GM19395 (cell line): ENCODE results near the gene IPO7.
"Not testable (repeated sequence)": the region's sequence is repeated elsewhere in the genome, so short reads cannot be mapped to it uniquely, and the experiment has no call there.

Source experiments
- ATAC-seq: cut with Tn5 transposase; IDR thresholded peaks from one replicate; pipeline ENCODE4 v1.9.1; 2021; ENCODE audit warnings: mild to moderate bottlenecking, moderate library complexity; ENCODE audit not compliant: unreplicated experiment

Gene IPO7

GRCh38 chr11:9397746-9398680, 13.6 kb downstream of the IPO7 start:
- no peak for ATAC-seq

- no peak for ATAC-seq
Measured at GRCh38 chr11:9399466-9399865, 15.0 kb downstream of the IPO7 start.

DNA sequence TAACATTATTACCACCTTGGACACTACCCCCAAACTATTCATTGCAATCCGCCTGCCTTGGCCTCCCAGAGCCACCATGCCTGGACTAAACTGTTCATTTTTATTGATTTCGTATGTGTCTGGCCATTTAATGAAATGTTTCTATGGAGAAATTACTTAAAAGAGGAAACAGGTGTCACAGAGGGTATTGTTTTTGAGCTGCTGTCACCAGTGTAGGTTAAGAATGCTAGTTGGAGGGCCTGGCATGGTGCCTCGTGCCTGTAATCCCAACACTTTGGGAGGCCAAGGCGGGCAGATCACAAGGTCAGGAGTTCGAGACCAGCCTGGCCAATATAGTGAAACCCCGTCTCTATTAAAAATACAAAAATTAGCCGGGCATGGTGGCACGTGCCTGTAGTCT, 17.4 kb downstream of the IPO7 start:
- ATAC-seq = not testable (repeated sequence)

GRCh38 chr11:9428706-9429105, 44.3 kb downstream of the IPO7 start:
- ATAC-seq = no peak

DNA sequence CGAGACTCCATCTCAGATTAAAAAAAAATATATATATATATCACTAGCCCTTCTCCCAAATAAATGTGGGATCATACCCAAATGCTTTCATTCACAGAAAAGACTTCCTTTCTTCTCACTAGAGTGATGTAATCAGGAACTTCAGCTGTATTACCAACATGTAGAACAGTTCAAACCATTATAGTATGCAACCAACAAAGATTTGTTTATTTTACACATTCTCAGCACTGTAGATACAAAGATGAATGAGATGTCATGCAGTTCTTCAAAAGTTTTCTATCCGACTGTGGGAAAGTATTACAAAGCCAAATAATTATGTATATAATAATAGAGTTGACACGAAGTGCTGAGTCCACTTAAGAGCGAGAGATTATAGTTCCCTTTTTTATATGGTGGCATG, 54.2 kb downstream of the IPO7 start:
- ATAC-seq = no peak

DNA sequence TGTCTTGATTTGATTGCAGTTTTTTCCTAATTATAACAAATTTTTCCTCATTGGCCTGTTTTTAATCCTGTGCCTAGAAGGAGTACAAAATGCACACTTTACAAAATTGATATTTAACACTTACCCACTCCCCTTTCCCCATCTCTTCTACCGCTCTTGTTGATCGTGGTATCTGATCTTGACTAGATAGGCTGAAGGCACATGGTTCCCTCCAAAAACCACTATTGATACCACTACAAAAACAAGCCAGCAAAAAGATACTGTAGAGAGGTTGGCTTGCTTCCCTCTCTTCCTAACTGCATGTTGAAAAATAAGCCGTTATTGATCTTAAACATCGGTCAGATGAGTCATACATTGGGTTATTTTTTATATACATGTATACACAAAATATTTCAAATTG, 61.8 kb downstream of the IPO7 start:
- no peak for ATAC-seq

DNA sequence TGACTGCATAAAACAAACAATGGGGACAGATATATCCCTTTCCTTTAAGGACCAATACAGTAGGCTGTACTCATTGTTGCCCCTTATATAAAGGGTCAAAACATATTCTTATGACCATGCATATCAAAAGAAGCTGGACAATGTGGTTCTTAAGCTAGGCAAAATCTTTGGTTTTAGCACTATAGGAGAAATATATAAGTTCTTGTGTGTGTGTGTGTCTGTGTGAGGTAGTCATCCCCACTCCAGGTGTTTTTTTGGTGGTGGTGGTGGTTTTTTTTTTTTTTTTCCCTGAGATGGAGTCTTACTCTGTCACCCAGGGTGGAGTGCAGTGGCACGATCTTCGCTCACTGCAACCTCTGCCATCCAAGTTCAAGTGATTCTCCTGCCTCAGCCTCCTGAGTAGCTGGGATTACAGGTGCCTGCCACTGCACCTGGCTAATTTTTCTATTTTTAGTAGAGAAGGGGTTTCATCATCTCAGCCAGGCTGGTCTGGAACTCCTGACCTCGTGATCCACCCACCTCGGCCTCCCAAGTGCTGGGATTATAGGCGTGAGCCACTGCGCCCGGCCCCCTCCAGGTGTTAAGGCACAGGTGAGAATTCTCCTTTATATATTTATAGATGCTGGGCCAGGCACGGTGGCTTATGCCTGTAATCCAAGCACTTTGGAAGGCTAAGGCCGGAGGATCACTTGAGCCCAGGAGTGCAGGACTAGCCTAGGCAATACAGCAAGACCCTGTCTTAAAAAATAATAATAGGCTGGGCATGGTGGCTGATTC, 64.3 kb downstream of the IPO7 start:
- ATAC-seq = no peak

GRCh38 chr11:9452023-9452422, 67.6 kb downstream of the IPO7 start:
- not testable (repeated sequence) for ATAC-seq

DNA sequence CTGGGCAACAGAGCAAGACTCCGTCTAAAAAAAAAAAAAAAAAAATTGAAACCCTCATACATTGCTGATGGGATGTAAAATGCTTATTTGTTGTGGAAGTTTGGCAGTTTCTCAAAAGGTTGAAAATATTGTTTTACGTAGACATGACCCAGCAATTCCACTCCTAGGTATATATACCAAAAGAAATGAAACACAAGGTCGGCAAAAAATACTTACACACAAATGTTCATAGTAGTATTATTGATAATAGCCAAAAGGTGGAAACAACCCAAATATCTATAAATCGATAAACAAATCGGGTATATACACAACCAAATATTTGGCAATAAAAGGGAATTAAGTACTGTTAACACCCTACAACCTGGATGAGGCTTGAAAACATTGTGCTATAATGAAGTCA, 71.3 kb downstream of the IPO7 start:
- ATAC-seq = no peak

- no peak for ATAC-seq
Measured at GRCh38 chr11:9459667-9460321, 75.3 kb downstream of the IPO7 start.

DNA sequence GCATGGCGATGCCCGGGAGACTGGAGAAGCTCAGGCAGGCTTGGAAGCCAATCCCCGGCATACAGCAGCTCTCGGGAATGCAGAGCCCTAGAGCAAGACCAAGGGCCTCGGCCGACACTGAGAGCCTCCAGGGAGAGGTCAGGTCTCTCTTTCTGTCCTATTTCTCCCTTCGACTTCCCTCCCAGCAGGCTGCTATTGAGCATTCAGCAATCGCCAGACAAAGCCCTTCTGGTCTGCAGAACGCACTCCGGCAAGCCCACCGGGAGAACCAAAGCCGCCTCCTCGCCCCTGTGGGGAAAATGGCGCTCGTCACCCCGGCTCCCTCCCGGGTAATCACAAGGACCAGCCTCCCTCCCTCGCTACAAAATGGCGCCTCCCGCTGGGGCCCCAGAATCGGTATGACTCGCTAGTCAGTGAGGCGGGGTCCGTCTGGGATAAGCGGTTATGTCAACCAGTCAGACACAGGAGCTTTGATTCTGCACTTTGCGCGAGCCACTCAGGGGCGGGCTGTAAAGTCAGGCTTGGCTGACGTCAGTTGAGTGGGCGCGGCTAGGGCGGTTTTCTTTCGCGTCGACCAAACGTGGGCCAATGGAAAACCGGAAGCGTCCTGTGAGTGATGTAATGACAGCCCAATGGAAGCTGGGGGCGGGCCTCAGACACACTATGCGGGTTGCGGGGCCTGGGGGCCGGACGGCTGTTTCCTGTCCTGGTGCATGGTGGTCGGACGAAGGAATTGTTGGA, 76.0 kb downstream of the IPO7 start, which contains the start of gene ZNF143:
ZNF143 (plus strand) TSS at position 691 of the 741 bp plus-strand sequence. CDS start 10,297 bp downstream, outside the sequence.
- peak; percentile 91 for ATAC-seq

DNA sequence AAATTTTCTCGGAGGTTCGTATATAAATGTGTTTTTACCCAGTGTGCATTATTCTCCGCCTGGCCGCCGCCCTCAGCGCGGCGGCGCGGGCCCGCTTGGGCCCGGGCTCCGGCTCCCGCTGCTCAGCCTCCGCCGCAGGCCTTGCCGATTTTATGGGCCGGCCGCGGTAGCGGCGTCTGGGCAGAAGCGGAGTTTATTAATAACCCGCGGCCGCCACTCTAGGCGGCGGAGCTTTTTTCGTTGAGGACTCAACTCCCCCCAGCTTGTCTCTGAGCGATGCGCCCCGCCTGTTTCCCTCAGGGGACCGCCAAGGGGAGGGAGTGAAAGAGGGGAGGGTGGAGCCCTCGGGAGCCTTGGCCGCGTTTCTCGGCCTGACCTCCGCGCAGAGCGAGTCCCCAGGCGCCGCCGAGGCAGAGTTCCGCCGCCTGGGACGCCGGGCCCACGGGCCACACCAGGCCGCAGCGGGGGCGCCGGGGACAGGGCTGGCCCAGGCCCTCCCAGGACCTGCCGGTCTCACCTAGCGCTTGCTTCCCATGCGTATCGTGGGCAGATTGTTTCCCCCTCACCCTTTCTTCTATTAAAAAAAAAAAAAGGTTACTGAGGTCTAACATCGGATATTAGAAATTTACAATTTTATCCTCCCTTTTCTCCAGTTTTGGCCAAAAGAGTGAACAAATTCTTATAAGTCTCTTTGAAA, 76.8 kb downstream of the IPO7 start:
- peak; percentile 51 for ATAC-seq

DNA sequence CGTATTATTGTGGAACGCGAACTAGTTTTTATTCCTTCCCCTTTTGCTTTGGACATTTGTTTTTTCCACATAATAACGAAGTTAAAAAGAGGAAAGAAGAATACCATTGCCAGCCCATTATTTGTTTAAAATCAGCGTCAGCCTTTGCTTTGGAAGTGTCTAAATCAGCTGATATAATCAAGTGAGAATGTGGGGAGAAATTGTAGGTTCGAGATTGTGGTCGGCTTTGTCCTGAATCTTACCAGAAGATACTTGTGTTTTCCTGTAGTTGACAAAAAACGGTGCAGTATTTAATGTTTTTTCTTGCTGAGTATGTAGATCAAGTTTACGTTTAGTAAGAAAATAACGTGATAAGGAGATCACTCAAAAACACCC, 77.3 kb downstream of the IPO7 start:
- ATAC-seq = no peak

GRCh38 chr11:9462172-9462799, 77.8 kb downstream of the IPO7 start:
- no peak for ATAC-seq

DNA sequence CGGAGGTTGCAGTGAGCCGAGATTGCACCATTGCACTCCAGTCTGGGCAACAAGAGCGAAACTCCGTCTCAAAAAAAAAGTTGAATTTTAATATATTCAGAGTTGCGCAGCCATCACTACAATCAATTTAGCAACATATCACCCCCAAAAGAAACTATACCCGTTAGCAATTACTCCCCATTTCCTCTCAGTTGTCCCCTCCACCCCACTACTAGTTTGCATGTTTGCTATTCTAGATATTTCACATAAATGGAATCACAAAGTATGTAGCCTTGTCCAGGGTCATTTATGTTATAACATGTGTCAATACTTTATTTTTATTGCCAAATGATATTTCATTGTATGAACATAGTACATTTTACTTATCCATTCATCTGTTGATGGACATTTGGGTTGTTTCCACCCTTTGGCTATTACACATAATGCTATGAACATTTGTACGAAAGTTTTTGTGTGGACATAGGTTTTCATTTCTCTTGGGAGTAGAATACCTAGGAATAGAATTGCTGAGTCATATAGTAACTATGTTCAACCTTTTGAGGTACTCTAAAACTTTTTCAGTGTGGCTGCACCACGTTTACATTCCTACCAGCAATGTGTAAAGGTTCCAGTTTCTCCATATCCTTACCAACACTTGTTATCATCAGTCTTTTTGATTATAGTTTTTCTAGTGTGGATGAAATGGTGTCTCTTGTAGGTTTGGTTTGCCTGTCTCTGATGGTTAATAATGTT, 78.5 kb downstream of the IPO7 start:
- no peak for ATAC-seq

DNA sequence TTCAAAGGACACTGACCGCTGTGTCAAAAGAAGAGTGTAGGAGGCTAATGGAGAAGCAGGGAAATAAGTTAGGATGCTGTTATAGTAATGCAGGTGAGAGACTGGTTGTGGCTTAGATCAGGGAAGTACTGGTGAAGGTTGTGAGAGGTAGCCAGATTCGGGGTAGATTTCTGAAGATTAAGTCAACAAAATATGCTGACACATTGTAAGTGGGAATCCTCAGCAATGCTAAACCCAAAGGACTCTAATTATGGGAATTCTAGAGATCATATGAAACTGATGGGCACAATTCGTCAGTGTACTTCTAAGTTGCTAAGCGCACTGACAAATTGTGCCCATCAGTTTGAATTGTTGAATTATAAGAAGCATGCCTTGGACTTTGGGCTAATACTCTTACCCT, 86.3 kb downstream of the IPO7 start:
- ATAC-seq = no peak

- ATAC-seq = no peak
Measured at GRCh38 chr11:9473408-9473807, 89.0 kb downstream of the IPO7 start.

GRCh38 chr11:9479899-9480298, 95.4 kb downstream of the IPO7 start:
- ATAC-seq = no peak
